ENCODE measurements around the gene EEF1AKMT1.

DNA sequence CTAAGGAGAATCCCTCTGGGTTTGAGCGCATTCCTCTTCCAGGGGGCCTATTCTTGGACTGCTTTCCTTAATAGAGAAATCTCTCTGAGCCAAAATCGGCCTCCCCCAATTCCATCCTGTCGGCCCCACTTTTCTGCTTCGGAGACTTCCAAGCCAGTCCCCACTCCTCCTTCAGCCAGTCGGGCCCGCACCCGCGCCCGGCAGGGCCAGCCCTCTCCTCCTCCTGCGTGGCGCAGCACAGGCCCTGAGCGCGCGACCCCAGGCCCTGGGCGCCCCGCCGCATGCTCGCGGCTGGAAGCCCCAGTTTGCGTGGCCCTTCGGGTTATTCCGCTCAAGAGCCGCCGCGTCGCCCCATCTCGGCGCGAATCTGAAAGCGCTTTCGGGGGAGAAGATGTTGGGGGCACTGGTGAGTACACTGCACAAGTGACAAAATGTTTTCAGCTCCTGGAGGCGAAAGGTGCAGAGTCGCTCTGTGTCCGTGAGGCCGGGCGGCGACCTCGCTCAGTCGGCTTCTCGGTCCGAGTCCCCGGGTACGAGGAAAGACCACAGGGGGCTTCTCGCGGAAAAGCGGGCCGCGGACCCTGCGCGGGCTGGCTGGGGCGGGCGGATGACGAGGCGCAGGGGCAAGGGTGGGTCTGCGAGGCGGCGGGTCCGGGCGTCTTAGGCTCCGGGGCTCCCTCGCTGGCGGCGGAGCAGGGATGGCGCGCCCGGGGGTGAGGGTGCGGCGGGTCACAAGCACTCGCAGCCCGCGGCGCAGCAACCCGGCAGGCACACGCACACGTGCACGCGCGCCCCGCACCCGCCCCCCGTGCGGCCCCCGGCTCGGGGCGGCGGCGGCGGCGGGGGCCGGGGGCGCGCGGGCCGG lies 70.6 kb downstream of the EEF1AKMT1 start, which contains the start of gene IL17D:
- TF ChIP-seq POLR2AphosphoS5 (IDR thresholded peaks at IDR 0.05; ENCODE audit: low read depth, low read length): no peak
- no peak for TF ChIP-seq POLR2A (IDR thresholded peaks at IDR 0.05; ENCODE audit: low read depth, low read length)
- no peak for TF ChIP-seq TAF1 (IDR thresholded peaks at IDR 0.05; ENCODE audit: borderline replicate concordance, low read depth, low read length)

All from GM12892 (cell line).